Measurements from ENCODE around the gene THBS3.

The THBS3 gene

GRCh38 chr1:155186794-155187455, 20.8 kb downstream of the THBS3 start:
- no peak for DNase-seq

- no peak for DNase-seq
Observed at GRCh38 chr1:155186067-155186793, 21.5 kb downstream of the THBS3 start.

- DNase-seq: no peak
Observed at GRCh38 chr1:155185783-155186066, 22.0 kb downstream of the THBS3 start.

GRCh38 chr1:155184835-155185782, 22.6 kb downstream of the THBS3 start:
- DNase-seq: no peak

- no peak for DNase-seq
Observed at GRCh38 chr1:155184351-155184811, 23.3 kb downstream of the THBS3 start.

GRCh38 chr1:155183775-155184221, 23.9 kb downstream of the THBS3 start:
- DNase-seq: no peak

- DNase-seq: no peak
Observed at GRCh38 chr1:155182052-155182550, 25.6 kb downstream of the THBS3 start.

GRCh38 chr1:155181371-155182051, 26.2 kb downstream of the THBS3 start:
- DNase-seq: no peak

- no peak for DNase-seq
Observed at GRCh38 chr1:155179112-155180031, 28.3 kb downstream of the THBS3 start.

- no peak for DNase-seq
Observed at GRCh38 chr1:155178441-155179111, 29.1 kb downstream of the THBS3 start.

GRCh38 chr1:155177918-155178281, 29.8 kb downstream of the THBS3 start:
- DNase-seq: no peak

GRCh38 chr1:155177192-155177917, 30.3 kb downstream of the THBS3 start:
- no peak for DNase-seq

- peak; percentile 89 for DNase-seq
Observed at GRCh38 chr1:155176544-155177071, 31.1 kb downstream of the THBS3 start.

GRCh38 chr1:155175927-155176371, 31.7 kb downstream of the THBS3 start:
- no peak for DNase-seq

GRCh38 chr1:155175281-155175926, 32.3 kb downstream of the THBS3 start:
- no peak for DNase-seq

GRCh38 chr1:155174324-155175280, 33.1 kb downstream of the THBS3 start:
- DNase-seq: peak; percentile 49

- peak; percentile 78 for DNase-seq
Observed at GRCh38 chr1:155173478-155174323, 34.0 kb downstream of the THBS3 start, which contains the start of gene TRIM46. Gene TRIM46 (plus strand): TSS chr1:155173849. CDS start chr1:155173967, 118 bp downstream.
